Colonic mucosa (tissue), 4 donors: Measurements from ENCODE around the gene PCDHA13. TPM values are rescaled to one million over a fixed set of nuclear protein-coding genes. Genes with fewer than 3 reads are reported as not detected.
"Not testable (repeated sequence)": the region's sequence is repeated elsewhere in the genome, so short reads cannot be mapped to it uniquely, and the experiment has no call there.

ENCODE experiments used
- DNase-seq: peaks from one replicate; pipeline ENCODE4 v3.0.0-alpha.2; 2020
- H3K27ac ChIP-seq: fragments of 200-600 bp; one replicate; pipeline ENCODE4 v1.8.0; 2021
- H3K27me3 ChIP-seq: fragments of 200-600 bp; one replicate; pipeline ENCODE4 v1.8.0; 2021
- H3K36me3 ChIP-seq: fragments of 200-600 bp; one replicate; pipeline ENCODE4 v1.8.0; 2021
- H3K4me1 ChIP-seq: fragments of 200-600 bp; one replicate; pipeline ENCODE4 v1.8.0; 2021; ENCODE audit warnings: mild to moderate bottlenecking
- H3K4me3 ChIP-seq: fragments of 200-600 bp; one replicate; pipeline ENCODE4 v1.8.0; 2021
- H3K9ac ChIP-seq, 2 donors: one replicate each; pipeline ENCODE4 v1.7.0; 2013; ENCODE audit warnings: control low read depth in 2 of 2, low read depth in 2 of 2, low read length in 2 of 2
- H3K9me3 ChIP-seq: fragments of 200-600 bp; one replicate; pipeline ENCODE4 v1.8.0; 2021
- intact Hi-C: fragments of 100-400 bp; cut with DNase I; formaldehyde crosslinking; loops from one replicate; pipeline ENCODE4 v1.14.1; 2022
- total RNA-seq, 2 donors: library from RNA; stranded (reverse); fragmentation: NEBNext Ultra II Directional in 1 of 2; extraction: Animal tissue kit (Norgen Biotek cat#: 25700) in 1 of 2; gene quantifications; one replicate each; pipeline ENCODE4 v1.2.1, GENCODE V29; 2021
- TF ChIP-seq, protein P1 (sequence below): fragments of 200-600 bp; IDR thresholded peaks from one replicate; pipeline ENCODE4 v1.8.0; 2022; ENCODE audit warnings: antibody characterized with exemption, mild to moderate bottlenecking
- donor health status: healthy.
- donor health status: DM: no; HTN: no; CAD: no.
- donor health status: DM: no; HTN: no; CAD: no.

Gene PCDHA13, protein sequence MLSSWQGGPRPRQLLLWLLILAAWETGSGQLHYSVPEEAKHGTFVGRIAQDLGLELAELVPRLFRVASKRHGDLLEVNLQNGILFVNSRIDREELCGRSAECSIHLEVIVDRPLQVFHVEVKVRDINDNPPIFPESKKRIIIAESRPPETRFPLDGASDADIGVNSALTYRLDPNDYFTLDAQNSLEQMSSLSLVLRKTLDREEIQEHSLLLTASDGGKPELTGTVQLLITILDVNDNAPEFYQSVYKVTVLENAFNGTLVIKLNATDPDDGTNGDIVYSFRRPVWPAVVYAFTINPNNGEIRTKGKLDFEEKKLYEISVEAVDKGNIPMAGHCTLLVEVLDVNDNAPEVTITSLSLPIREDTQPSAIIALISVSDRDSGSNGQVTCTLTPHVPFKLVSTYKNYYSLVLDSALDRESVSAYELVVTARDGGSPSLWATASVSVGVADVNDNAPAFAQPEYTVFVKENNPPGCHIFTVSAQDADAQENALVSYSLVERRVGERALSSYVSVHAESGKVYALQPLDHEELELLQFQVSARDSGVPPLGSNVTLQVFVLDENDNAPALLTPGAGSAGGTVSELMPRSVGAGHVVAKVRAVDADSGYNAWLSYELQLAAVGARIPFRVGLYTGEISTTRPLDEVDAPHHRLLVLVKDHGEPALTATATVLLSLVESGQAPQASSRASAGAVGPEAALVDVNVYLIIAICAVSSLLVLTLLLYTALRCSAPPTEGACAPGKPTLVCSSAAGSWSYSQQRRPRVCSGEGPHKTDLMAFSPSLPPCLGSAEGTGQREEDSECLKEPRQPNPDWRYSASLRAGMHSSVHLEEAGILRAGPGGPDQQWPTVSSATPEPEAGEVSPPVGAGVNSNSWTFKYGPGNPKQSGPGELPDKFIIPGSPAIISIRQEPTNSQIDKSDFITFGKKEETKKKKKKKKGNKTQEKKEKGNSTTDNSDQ
- total RNA-seq, result under 1 TPM; 0.05 TPM

- H3K9ac ChIP-seq, result no peak within 1 kb of the TSS
- no peak within 1 kb of the TSS for H3K4me3 ChIP-seq
- H3K27me3 ChIP-seq, result no peaks in the 10 kb centered on the region
- no peaks in the 10 kb centered on the region for H3K9me3 ChIP-seq
- DNase-seq, result no peak
- intact Hi-C loops, result no loop called here
- H3K36me3 ChIP-seq, result no peaks in the 10 kb centered on the region
- H3K27ac ChIP-seq, result no peak within 1 kb of the TSS
- no peaks in the 10 kb centered on the region for H3K4me1 ChIP-seq
- TF ChIP-seq, protein P1, sequence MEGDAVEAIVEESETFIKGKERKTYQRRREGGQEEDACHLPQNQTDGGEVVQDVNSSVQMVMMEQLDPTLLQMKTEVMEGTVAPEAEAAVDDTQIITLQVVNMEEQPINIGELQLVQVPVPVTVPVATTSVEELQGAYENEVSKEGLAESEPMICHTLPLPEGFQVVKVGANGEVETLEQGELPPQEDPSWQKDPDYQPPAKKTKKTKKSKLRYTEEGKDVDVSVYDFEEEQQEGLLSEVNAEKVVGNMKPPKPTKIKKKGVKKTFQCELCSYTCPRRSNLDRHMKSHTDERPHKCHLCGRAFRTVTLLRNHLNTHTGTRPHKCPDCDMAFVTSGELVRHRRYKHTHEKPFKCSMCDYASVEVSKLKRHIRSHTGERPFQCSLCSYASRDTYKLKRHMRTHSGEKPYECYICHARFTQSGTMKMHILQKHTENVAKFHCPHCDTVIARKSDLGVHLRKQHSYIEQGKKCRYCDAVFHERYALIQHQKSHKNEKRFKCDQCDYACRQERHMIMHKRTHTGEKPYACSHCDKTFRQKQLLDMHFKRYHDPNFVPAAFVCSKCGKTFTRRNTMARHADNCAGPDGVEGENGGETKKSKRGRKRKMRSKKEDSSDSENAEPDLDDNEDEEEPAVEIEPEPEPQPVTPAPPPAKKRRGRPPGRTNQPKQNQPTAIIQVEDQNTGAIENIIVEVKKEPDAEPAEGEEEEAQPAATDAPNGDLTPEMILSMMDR, result no peak
These were observed at the start of gene PCDHA13 for GRCh38 chr5:140881889-140882590. Gene PCDHA13, plus strand, starts transcription at chr5:140882124. Its CDS starts 145 bp downstream, at chr5:140882269.

DNA sequence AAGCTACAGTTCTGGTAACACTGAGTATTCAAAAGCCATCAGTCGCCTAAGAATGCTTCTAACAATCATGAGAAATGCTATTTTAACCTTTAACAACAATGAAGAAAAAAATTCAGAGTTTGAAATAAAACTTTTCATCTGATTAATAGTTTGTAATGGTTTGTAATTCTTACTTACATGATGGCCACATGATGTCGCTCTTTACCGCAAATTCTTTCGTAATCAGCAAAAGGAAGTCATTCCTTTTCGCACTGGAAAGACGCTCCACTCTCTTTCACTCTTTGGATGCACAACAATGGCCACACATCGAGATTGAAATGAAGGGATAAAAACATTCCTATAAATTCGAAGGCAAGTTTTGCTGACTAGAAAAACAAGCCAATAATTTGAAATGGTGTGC is 47.9 kb upstream of the PCDHA13 start, which contains the start of gene PCDHA7:
PCDHA7 (plus strand) TSS at position 277 of the 400 bp plus-strand sequence; CDS start at position 392, 115 bp downstream.
- H3K4me3 ChIP-seq, result no peak within 1 kb of the TSS
- no peaks in the 10 kb centered on the region for H3K9me3 ChIP-seq
- DNase-seq, result no peak
- no peaks in the 10 kb centered on the region for H3K36me3 ChIP-seq
- no peak within 1 kb of the TSS for H3K9ac ChIP-seq
- intact Hi-C loops, result no loop called here
- no peak within 1 kb of the TSS for H3K27ac ChIP-seq
- no peaks in the 10 kb centered on the region for H3K27me3 ChIP-seq
- H3K4me1 ChIP-seq, result no peaks in the 10 kb centered on the region
- TF ChIP-seq, protein P1, result no peak

- H3K27me3 ChIP-seq, H3K27ac ChIP-seq, H3K36me3 ChIP-seq, H3K4me3 ChIP-seq, H3K4me1 ChIP-seq, H3K9me3 ChIP-seq, intact Hi-C loops, DNase-seq, H3K9ac ChIP-seq: not testable (repeated sequence)
These were observed 47.4 kb upstream of the PCDHA13 start for GRCh38 chr5:140834439-140835008.

GRCh38 chr5:140835622-140836510 is 46.1 kb upstream of the PCDHA13 start:
- H3K27me3 ChIP-seq, result no peaks in the 10 kb centered on the region
- no peaks in the 10 kb centered on the region for H3K4me1 ChIP-seq
- intact Hi-C loops, result no loop called here
- no peak for DNase-seq
- TF ChIP-seq, protein P1, result no peak
- H3K9me3 ChIP-seq, result no peaks in the 10 kb centered on the region
- H3K4me3 ChIP-seq, result no peak overlapping the region
- H3K9ac ChIP-seq, result no peak overlapping the region
- no peaks in the 10 kb centered on the region for H3K36me3 ChIP-seq
- H3K27ac ChIP-seq, result no peak overlapping the region
